H1 (cell line): ENCODE results near the gene CPD. TPM values are rescaled to one million over a fixed set of nuclear protein-coding genes. Genes with fewer than 3 reads are reported as not detected.

Experiments used
- CTCF ChIA-PET: fragments of 300-600 bp; sonication (Branson Sonifier 250); formaldehyde crosslinking; loops from one replicate; lab custom pipeline; 2021; ENCODE audit not compliant: partially characterized antibody; lab: Charles Lee
- POLR2A ChIA-PET: fragments of 300-600 bp; sonication (Branson Sonifier 250); formaldehyde crosslinking; loops from one replicate; lab custom pipeline; 2021; ENCODE audit warnings: inconsistent platforms; ENCODE audit not compliant: partially characterized antibody; lab: Charles Lee
- DNase-seq, 2 experiments: peaks; one replicate each; pipeline versions ENCODE4 v3.0.0 to v3.0.0-alpha.2; 2010 to 2022; ENCODE audit warnings: low spot score in 2 of 2, low read depth in 1 of 2, mixed read lengths in 1 of 2
- FAIRE-seq: peaks from 2 replicates; lab custom pipeline; 2011; peaks lifted over from hg19 to GRCh38; lab: Jason Lieb, UNC
- H2AFZ ChIP-seq: 2 replicates; pipeline ENCODE4 v1.8.1; 2012; ENCODE audit warnings: low read length, inconsistent platforms
- H2AK5ac ChIP-seq: 2 replicates; pipeline ENCODE4 v1.6.1; 2013; ENCODE audit warnings: low read depth, low read length
- H2BK120ac ChIP-seq: replicated peaks from 2 replicates; pipeline ENCODE3; 2013; ENCODE audit warnings: low read depth, low read length, inconsistent platforms
- H2BK12ac ChIP-seq: 2 replicates; pipeline ENCODE4 v1.6.1; 2013; ENCODE audit warnings: low read depth, low read length
- H2BK15ac ChIP-seq: 2 replicates; pipeline ENCODE4 v1.6.1; 2013; ENCODE audit warnings: low read length
- H2BK20ac ChIP-seq: 2 replicates; pipeline ENCODE4 v1.6.1; 2013; ENCODE audit warnings: low read length
- H2BK5ac ChIP-seq: 2 replicates; pipeline ENCODE4 v1.6.1; 2013; ENCODE audit warnings: low read depth, low read length
- H3K14ac ChIP-seq: 2 replicates; pipeline ENCODE4 v1.6.1; 2013; ENCODE audit warnings: inconsistent platforms; ENCODE audit not compliant: insufficient read length
- H3K18ac ChIP-seq: 2 replicates; pipeline ENCODE4 v1.6.1; 2013; ENCODE audit warnings: low read length; ENCODE audit errors: extremely low read depth
- H3K23ac ChIP-seq: 2 replicates; pipeline ENCODE4 v1.6.1; 2013; ENCODE audit warnings: inconsistent platforms; ENCODE audit not compliant: insufficient read length
- H3K23me2 ChIP-seq: 2 replicates; pipeline ENCODE4 v1.6.1; 2013; ENCODE audit warnings: low read depth, low read length
- H3K27ac ChIP-seq: 2 replicates; pipeline ENCODE4 v1.6.1; 2011; ENCODE audit warnings: low read depth, low read length, inconsistent platforms
- H3K27me3 ChIP-seq, 4 experiments: replicated peaks in 1 of 4; 1 replicate in 1 of 4; 2 replicates in 3 of 4; pipeline versions ENCODE4 v1.6.1 to v1.8.1; 2011 to 2013; ENCODE audit warnings: low read length in 3 of 4, mild to moderate bottlenecking in 3 of 4, inconsistent platforms in 2 of 4, mixed read lengths in 2 of 4, moderate library complexity in 1 of 4; ENCODE audit not compliant: control insufficient read depth in 3 of 4, insufficient read depth in 3 of 4; ENCODE audit errors: extremely low read depth in 1 of 4
- H3K36me3 ChIP-seq, 4 experiments: 2 replicates each; pipeline versions ENCODE4 v1.6.1 to v1.8.1; 2011 to 2013; ENCODE audit warnings: mild to moderate bottlenecking in 4 of 4, low read length in 3 of 4, moderate library complexity in 2 of 4, control low read depth in 1 of 4, inconsistent platforms in 1 of 4; ENCODE audit not compliant: insufficient read depth in 4 of 4, control insufficient read depth in 2 of 4
- H3K4ac ChIP-seq: replicated peaks from 2 replicates; pipeline ENCODE3; 2013; ENCODE audit warnings: low read length, low read depth, mixed read lengths, inconsistent platforms; ENCODE audit not compliant: insufficient read length
- H3K4me1 ChIP-seq, 4 experiments: replicated peaks in 1 of 4; 1 replicate in 1 of 4; 2 replicates in 3 of 4; pipeline versions ENCODE4 v1.6.1 to v1.8.1; 2011 to 2013; ENCODE audit warnings: low read length in 3 of 4, inconsistent platforms in 2 of 4, mixed read lengths in 1 of 4; ENCODE audit not compliant: insufficient read depth in 4 of 4, control insufficient read depth in 3 of 4
- H3K4me2 ChIP-seq, 2 experiments: 2 replicates each; pipeline versions ENCODE4 v1.6.1 to v1.8.1; 2011 to 2013; ENCODE audit warnings: low read depth in 2 of 2, low read length in 2 of 2, control low read depth in 1 of 2, inconsistent platforms in 1 of 2, mild to moderate bottlenecking in 1 of 2; ENCODE audit not compliant: insufficient read depth in 1 of 2
- H3K4me3 ChIP-seq, 4 experiments: fragments of 200-600, 300-600 bp in 1 of 4; sonication (generic), shearing (Covaris generic), sonication (Bioruptor Twin) in 1 of 4; 2 replicates each; pipeline versions ENCODE4 v1.5.1 to v1.8.1; 2011 to 2016; ENCODE audit warnings: low read length in 4 of 4, low read depth in 3 of 4, control low read depth in 2 of 4, inconsistent platforms in 2 of 4, mild to moderate bottlenecking in 2 of 4, mixed read lengths in 1 of 4, moderate library complexity in 1 of 4; ENCODE audit not compliant: insufficient read depth in 2 of 4; ENCODE audit errors: extremely low read depth in 1 of 4
- H3K56ac ChIP-seq: replicated peaks from 2 replicates; pipeline ENCODE3; 2013; ENCODE audit warnings: low read depth, mild to moderate bottlenecking, mixed read lengths, low read length, inconsistent platforms; ENCODE audit not compliant: insufficient read length
- H3K79me1 ChIP-seq: 2 replicates; pipeline ENCODE4 v1.6.1; 2013; ENCODE audit warnings: low read depth, low read length, control low read depth
- H3K79me2 ChIP-seq, 2 experiments: 2 replicates each; pipeline versions ENCODE4 v1.6.1 to v1.8.1; 2012 to 2013; ENCODE audit warnings: low read length in 2 of 2, mild to moderate bottlenecking in 2 of 2, inconsistent platforms in 1 of 2; ENCODE audit not compliant: insufficient read depth in 2 of 2, control insufficient read depth in 1 of 2
- H3K9ac ChIP-seq, 4 experiments: replicated peaks in 1 of 4; 1 replicate in 1 of 4; 2 replicates in 3 of 4; pipeline versions ENCODE4 v1.6.1 to v1.8.1; 2011 to 2013; ENCODE audit warnings: low read depth in 3 of 4, low read length in 3 of 4, control low read depth in 2 of 4, mild to moderate bottlenecking in 2 of 4, moderate library complexity in 2 of 4, inconsistent platforms in 1 of 4; ENCODE audit errors: extremely low read depth in 1 of 4
- H3K9me3 ChIP-seq, 2 experiments: 2 replicates each; pipeline versions ENCODE4 v1.6.1 to v1.8.1; 2012 to 2013; ENCODE audit warnings: mild to moderate bottlenecking in 2 of 2, moderate library complexity in 2 of 2, control low read depth in 1 of 2, inconsistent platforms in 1 of 2, low read depth in 1 of 2, low read length in 1 of 2, mixed read lengths in 1 of 2; ENCODE audit not compliant: insufficient read depth in 2 of 2
- H4K20me1 ChIP-seq, 2 experiments: replicated peaks in 1 of 2; 2 replicates each; pipeline versions ENCODE3 to v1.8.1; 2011 to 2013; ENCODE audit warnings: inconsistent platforms in 2 of 2, low read length in 2 of 2, mild to moderate bottlenecking in 1 of 2; ENCODE audit not compliant: insufficient read depth in 2 of 2, control insufficient read depth in 1 of 2
- H4K5ac ChIP-seq: 2 replicates; pipeline ENCODE4 v1.6.1; 2013; ENCODE audit warnings: low read length, low read depth, mixed read lengths, inconsistent platforms; ENCODE audit not compliant: insufficient read length
- H4K8ac ChIP-seq: 2 replicates; pipeline ENCODE4 v1.8.0; 2013; ENCODE audit warnings: mild to moderate bottlenecking, moderate library complexity, low read length, inconsistent platforms; ENCODE audit not compliant: insufficient read depth; ENCODE audit errors: extremely low read depth
- H4K91ac ChIP-seq: replicated peaks from 2 replicates; pipeline ENCODE3; 2013; ENCODE audit warnings: low read length, mixed read lengths, inconsistent platforms; ENCODE audit not compliant: insufficient read length
- EP300 ChIP-seq, 2 experiments: IDR thresholded peaks; 1 replicate in 1 of 2; 2 replicates in 1 of 2; pipeline ENCODE4 v1.6.1; 2011 to 2012; ENCODE audit warnings: low read depth in 2 of 2, low read length in 2 of 2, mild to moderate bottlenecking in 2 of 2, borderline replicate concordance in 1 of 2, inconsistent platforms in 1 of 2, moderate library complexity in 1 of 2
- GABPA ChIP-seq: IDR thresholded peaks from 2 replicates; pipeline ENCODE4 v1.6.1; 2011; ENCODE audit warnings: mild to moderate bottlenecking, low read length, moderate library complexity, borderline replicate concordance; ENCODE audit not compliant: insufficient read depth
- TBP ChIP-seq: IDR thresholded peaks from 2 replicates; pipeline ENCODE4 v1.6.1; 2011; ENCODE audit warnings: low read depth, low read length, improper control_type of control experiment
- WGBS, 2 experiments: shearing (Covaris generic) in 1 of 2; methylation state at CpG; one replicate each; pipeline versions ENCODE4 v1.1.6 to v1.1.7; 2013 to 2015; ENCODE audit warnings: low lambda C conversion rate in 2 of 2, mixed read lengths in 2 of 2, inconsistent platforms in 1 of 2, low coverage in 1 of 2, missing lambda C conversion rate in 1 of 2; ENCODE audit not compliant: insufficient replicate concordance in 2 of 2, insufficient coverage in 1 of 2, insufficient read length in 1 of 2; ENCODE audit errors: extremely low coverage in 1 of 2, missing lambda C conversion rate in 1 of 2; 5-methylcytosine and 5-hydroxymethylcytosine counted together
- polyA plus RNA-seq, 7 experiments: library from polyadenylated mRNA; depleted of rRNA in 3 of 7; stranded (reverse) in 5 of 7; unstranded in 2 of 7; fragments of >200 nt in 5 of 7; fragments of 200-250 nt in 2 of 7; gene quantifications; 1 replicate in 5 of 7; 2 replicates in 1 of 7; 4 replicates in 1 of 7; pipeline versions ENCODE4 v1.2.1 to v1.2.3, GENCODE V29; 2011 to 2013; ENCODE audit warnings: missing spikeins in 2 of 7, mixed read lengths in 2 of 7
- total RNA-seq: library from RNA; stranded (reverse); fragmentation: NEBNext Ultra II Directional; extraction: Animal tissue kit (Norgen Biotek cat#: 25700); gene quantifications from 2 replicates; pipeline ENCODE4 v1.2.1, GENCODE V29; 2021

Gene CPD
- total and polyA plus RNA-seq, 2 of the 8 experiments (the other 6 are each of a cell fraction or from before 2014, with no cell fraction given): 8.6 to 46.2 TPM

- POLR2A ChIA-PET: interaction anchor here (1.0 kb wide), 1 partner anchor 15 kb away, joined by 3 read pairs; no protein-coding TSS in a partner anchor
- H3K36me3 ChIP-seq: peaks cover 0 to 8% (median 0%) of the 10 kb centered on the region in 4 experiments; a peak in 1 of 8 replicates
- FAIRE-seq: no peak
These were observed 50.4 kb downstream of the CPD start for GRCh38 chr17:30429155-30429554.

More at GRCh38 chr17:30429155-30429554, 50.4 kb downstream of the CPD start:
- Histone ChIP-seq H4K5ac (no peak overlapping the region), H3K4me3 (no peak overlapping the region), H4K91ac (no peak overlapping the region), H3K18ac (no peak overlapping the region), H2BK5ac (no peak overlapping the region), H3K56ac (no peak overlapping the region), H3K4ac (no peak overlapping the region), H3K9me3 (no peaks in the 10 kb centered on the region), H3K79me1 (no peaks in the 10 kb centered on the region), H3K4me1 (no peaks in the 10 kb centered on the region), H4K8ac (no peak overlapping the region), H3K23me2 (no peaks in the 10 kb centered on the region), H3K4me2 (no peak overlapping the region), H3K27ac (no peak overlapping the region), H3K9ac (no peak overlapping the region), H2AK5ac (no peak overlapping the region), H3K27me3 (no peaks in the 10 kb centered on the region), H2BK20ac (no peak overlapping the region), H4K20me1 (no peaks in the 10 kb centered on the region), H2BK15ac (no peak overlapping the region), H2AFZ (no peak overlapping the region), H2BK120ac (no peak overlapping the region), H3K23ac (no peak overlapping the region), H2BK12ac (no peak overlapping the region), H3K79me2 (no peaks in the 10 kb centered on the region), H3K14ac (no peak overlapping the region)
- TF ChIP-seq TBP (no peak), GABPA (no peak), EP300 (IDR thresholded peaks at IDR 0.05; ENCODE audit: borderline replicate concordance in 1 of 2, low read depth in 2 of 2, low read length in 2 of 2) (no peak)
- no peak for DNase-seq
- CTCF ChIA-PET: no interaction called here
- WGBS, 2 experiments: 87% methylated on average over 1 of the region's 1 CpG; no CpG with 5 or more reads in 1 of the 2 experiments
